Gastroesophageal sphincter (tissue), 4 donors: ENCODE data around the gene SLC1A3. TPM values are rescaled to one million over a fixed set of nuclear protein-coding genes. Genes with fewer than 3 reads are reported as not detected.

Source experiments
- ATAC-seq: fragments of 150-250 bp; one replicate; pipeline ENCODE4 v1.9.1; 2016; ENCODE audit warnings: mild to moderate bottlenecking, moderate library complexity
- H3K27ac ChIP-seq, 4 donors: fragments of 200-600 bp; sonication (generic) in 3 of 4; 1 replicate in 3 of 4; 2 replicates in 1 of 4; pipeline ENCODE4 v1.5.1; 2016 to 2019
- H3K27me3 ChIP-seq: fragments of 200-600 bp; sonication (generic); one replicate; pipeline ENCODE4 v1.5.1; 2019
- H3K36me3 ChIP-seq, 2 donors: fragments of 200-600 bp; sonication (generic); one replicate each; pipeline ENCODE4 v1.5.1; 2019; ENCODE audit warnings: control low read depth in 1 of 2
- H3K4me1 ChIP-seq, 3 donors: fragments of 200-600 bp; sonication (generic); 1 replicate in 2 of 3; 2 replicates in 1 of 3; pipeline ENCODE4 v1.5.1; 2016 to 2019; ENCODE audit warnings: control low read depth in 2 of 3
- H3K4me3 ChIP-seq, 2 donors: fragments of 200-600 bp; sonication (generic); one replicate each; pipeline ENCODE4 v1.5.1; 2019; ENCODE audit warnings: mild to moderate bottlenecking in 1 of 2, moderate library complexity in 1 of 2
- H3K9me3 ChIP-seq, 3 donors: fragments of 200-600 bp; sonication (generic); one replicate each; pipeline ENCODE4 v1.5.1; 2017 to 2019; ENCODE audit warnings: control low read depth in 2 of 3
- EP300 ChIP-seq: sonication (generic); formaldehyde crosslinking; IDR thresholded peaks from one replicate; pipeline ENCODE4 v1.6.1; 2017; ENCODE audit warnings: antibody characterized with exemption, mild to moderate bottlenecking
- POLR2A ChIP-seq, 2 donors: fragments of 450-650 bp; IDR thresholded peaks; one replicate each; pipeline ENCODE4 v1.6.1; 2017; ENCODE audit warnings: antibody characterized with exemption in 2 of 2, mild to moderate bottlenecking in 2 of 2, moderate library complexity in 1 of 2
- POLR2AphosphoS5 ChIP-seq: sonication (generic); formaldehyde crosslinking; IDR thresholded peaks from one replicate; pipeline ENCODE4 v1.6.1; 2017; ENCODE audit warnings: antibody characterized with exemption
- WGBS, 2 donors: methylation state at CpG; one replicate each; pipeline ENCODE4 v1.1.5; 2018; ENCODE audit warnings: low coverage in 1 of 2; 5-methylcytosine and 5-hydroxymethylcytosine counted together
- total RNA-seq, 4 donors: library from RNA; depleted of rRNA; stranded (reverse); fragments of >200 nt; gene quantifications; one replicate each; pipeline ENCODE4 v1.1.0, GENCODE V29; 2016
- TF ChIP-seq, protein P1 (sequence below), 4 experiments: fragments of 200-600 bp in 2 of 4; fragments of 450-650 bp in 2 of 4; sonication (generic) in 1 of 4; IDR thresholded peaks; one replicate each; pipeline ENCODE4 v1.5.1; 2017 to 2019; ENCODE audit warnings: antibody characterized with exemption in 4 of 4, mild to moderate bottlenecking in 2 of 4, moderate library complexity in 2 of 4

Gene SLC1A3
- total RNA-seq, 4 donors from 2014 or later: 8.9 to 24.6 (median 16.4) TPM

DNA sequence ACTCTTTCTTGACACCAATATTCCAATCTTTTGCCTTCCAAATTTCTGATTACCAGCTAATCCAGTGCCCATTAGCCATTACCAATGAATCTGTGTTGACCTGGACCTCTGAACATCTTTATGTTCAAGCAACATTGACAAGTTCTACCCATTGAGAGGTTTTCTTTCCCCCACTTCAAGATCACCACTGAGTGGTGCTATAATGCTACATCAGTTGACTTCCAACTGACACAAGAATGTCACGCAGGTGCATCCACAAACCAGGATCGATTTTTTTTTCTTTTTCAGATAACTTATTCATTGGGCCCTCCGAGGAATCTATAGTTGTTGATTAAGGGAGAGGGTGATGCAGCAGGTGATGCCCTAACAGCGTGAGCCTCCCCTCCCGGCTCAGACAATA lies 102.6 kb downstream of the SLC1A3 start:
- H3K27me3 ChIP-seq: no peaks in the 10 kb centered on the region

DNA sequence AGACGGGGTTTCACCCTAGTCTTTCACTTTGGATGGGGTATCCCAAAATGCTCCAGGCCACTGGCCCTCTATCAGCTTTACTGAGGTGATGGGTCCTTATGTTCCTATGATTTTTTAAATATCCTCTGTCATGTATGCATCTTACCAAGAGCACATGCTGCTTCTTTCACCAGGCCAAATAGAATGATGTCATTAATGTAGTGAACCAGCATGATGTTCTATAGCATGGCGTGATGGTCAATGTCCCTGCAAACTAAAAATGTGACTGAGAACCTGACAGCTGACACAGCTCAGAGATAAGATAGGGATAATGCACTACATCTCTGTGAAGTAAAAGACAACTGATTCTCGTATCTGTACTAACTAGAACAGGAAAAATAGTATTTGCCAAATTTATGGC lies 103.6 kb downstream of the SLC1A3 start:
- no peaks in the 10 kb centered on the region for H3K36me3 ChIP-seq
- H3K27me3 ChIP-seq: no peaks in the 10 kb centered on the region
- TF ChIP-seq POLR2A (IDR thresholded peaks at IDR 0.05) (no peak), POLR2AphosphoS5 (no peak), EP300 (no peak)
- TF ChIP-seq, protein P1, sequence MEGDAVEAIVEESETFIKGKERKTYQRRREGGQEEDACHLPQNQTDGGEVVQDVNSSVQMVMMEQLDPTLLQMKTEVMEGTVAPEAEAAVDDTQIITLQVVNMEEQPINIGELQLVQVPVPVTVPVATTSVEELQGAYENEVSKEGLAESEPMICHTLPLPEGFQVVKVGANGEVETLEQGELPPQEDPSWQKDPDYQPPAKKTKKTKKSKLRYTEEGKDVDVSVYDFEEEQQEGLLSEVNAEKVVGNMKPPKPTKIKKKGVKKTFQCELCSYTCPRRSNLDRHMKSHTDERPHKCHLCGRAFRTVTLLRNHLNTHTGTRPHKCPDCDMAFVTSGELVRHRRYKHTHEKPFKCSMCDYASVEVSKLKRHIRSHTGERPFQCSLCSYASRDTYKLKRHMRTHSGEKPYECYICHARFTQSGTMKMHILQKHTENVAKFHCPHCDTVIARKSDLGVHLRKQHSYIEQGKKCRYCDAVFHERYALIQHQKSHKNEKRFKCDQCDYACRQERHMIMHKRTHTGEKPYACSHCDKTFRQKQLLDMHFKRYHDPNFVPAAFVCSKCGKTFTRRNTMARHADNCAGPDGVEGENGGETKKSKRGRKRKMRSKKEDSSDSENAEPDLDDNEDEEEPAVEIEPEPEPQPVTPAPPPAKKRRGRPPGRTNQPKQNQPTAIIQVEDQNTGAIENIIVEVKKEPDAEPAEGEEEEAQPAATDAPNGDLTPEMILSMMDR (IDR thresholded peaks at IDR 0.05): no peak
- no peak overlapping the region for H3K4me3 ChIP-seq
- H3K27ac ChIP-seq: no peak overlapping the region
- no peaks in the 10 kb centered on the region for H3K9me3 ChIP-seq
- ATAC-seq: no peak
- WGBS, 2 donors: 50 to 81% methylated on average over 3 of the region's 3 CpGs
- H3K4me1 ChIP-seq: no peaks in the 10 kb centered on the region

More for the DNA sequence above, 102.6 kb downstream of the SLC1A3 start:
- 71 to 92% methylated on average over 4 to 5 of the region's 5 CpGs for WGBS, 2 donors
- no peaks in the 10 kb centered on the region for H3K36me3 ChIP-seq
- no peak overlapping the region for H3K27ac ChIP-seq
- ATAC-seq: no peak
- no peak overlapping the region for H3K4me3 ChIP-seq
- TF ChIP-seq POLR2A (IDR thresholded peaks at IDR 0.05) (no peak), EP300 (no peak), POLR2AphosphoS5 (no peak)
- TF ChIP-seq, protein P1 (IDR thresholded peaks at IDR 0.05): no peak
- no peaks in the 10 kb centered on the region for H3K9me3 ChIP-seq
- peaks cover 0 to 7% (median 0%) of the 10 kb centered on the region in 3 donors for H3K4me1 ChIP-seq

DNA sequence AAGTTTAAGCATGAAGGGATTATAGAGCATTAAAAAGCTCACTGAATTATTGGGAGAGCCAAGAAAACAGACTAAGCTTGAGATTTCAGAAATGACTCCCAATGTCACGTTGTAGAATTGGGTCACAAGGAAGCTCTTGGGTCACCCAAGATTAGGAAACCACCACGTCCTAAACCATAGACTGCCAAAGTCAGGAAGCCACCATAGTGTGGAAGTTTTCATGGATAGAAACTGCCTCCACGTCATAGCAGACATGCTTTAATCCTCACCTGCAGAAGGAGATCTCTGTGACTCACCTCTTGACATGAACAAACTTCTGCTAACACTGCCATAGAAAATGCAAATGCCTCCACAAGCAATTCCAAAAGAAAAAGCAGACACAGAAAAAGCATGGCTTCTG lies 106.3 kb downstream of the SLC1A3 start:
- Histone ChIP-seq H3K4me3 (no peak overlapping the region), H3K27ac (no peak overlapping the region), H3K9me3 (no peaks in the 10 kb centered on the region), H3K36me3 (no peaks in the 10 kb centered on the region), H3K4me1 (no peaks in the 10 kb centered on the region), H3K27me3 (no peaks in the 10 kb centered on the region)
- WGBS, 2 donors: 69 to 78% methylated on average over 3 of the region's 3 CpGs
- no peak for ATAC-seq
- TF ChIP-seq, protein P1 (IDR thresholded peaks at IDR 0.05): no peak
- TF ChIP-seq EP300: no peak
- TF ChIP-seq POLR2AphosphoS5: no peak
- no peak for TF ChIP-seq POLR2A (IDR thresholded peaks at IDR 0.05)

DNA sequence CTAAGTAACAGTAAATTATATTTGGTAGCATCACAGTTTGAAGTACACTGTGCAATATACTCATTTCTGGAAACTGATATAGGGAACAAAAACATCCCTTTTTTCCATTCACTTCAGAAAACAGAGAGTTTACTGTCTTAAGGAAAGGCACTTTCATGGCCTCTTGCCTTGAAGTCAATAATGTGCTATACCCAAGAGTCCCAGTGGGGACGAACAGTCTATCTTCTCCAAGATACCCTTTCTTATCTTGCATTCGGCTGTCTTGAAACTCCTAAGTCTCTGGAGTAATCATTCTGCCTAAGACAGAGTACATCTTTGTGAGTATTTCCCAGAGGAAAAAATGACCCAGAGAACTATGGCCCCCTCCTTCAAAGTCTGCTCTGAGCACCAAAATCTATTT lies 107.1 kb downstream of the SLC1A3 start:
- no peak for ATAC-seq
- Histone ChIP-seq H3K4me1 (no peaks in the 10 kb centered on the region), H3K27me3 (no peaks in the 10 kb centered on the region), H3K36me3 (no peaks in the 10 kb centered on the region), H3K9me3 (no peaks in the 10 kb centered on the region), H3K27ac (no peak overlapping the region), H3K4me3 (no peak overlapping the region)
- WGBS, 2 donors: 25 to 47% methylated on average over 2 of the region's 2 CpGs
- no peak for TF ChIP-seq POLR2AphosphoS5
- TF ChIP-seq, protein P1 (IDR thresholded peaks at IDR 0.05): no peak
- TF ChIP-seq POLR2A (IDR thresholded peaks at IDR 0.05): no peak
- no peak for TF ChIP-seq EP300

DNA sequence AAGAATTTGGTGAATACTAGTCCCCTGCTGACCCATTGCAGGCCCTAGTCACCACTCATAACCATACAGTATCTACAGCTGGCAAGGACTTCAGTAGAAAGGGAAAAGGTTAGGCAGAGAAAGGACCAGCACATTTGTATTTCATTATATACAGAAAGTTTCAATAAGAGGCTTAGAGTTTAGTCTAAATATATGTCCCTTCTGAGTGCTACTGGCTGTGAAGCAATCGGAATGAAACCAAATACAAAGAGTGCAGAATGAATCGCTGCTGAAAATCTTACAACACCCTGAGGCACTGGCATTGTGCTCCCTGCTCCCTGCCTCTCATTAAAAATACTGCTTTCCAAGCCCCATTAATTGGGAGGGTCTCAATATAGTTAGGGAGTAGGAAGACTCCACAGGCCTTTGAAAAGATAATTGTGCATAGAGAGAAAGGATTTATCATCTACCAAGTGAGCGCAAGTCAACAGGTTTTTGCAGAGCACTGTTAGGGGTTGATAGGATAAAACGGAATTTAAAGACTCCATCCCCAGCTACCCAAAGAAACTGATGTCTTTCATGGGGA lies 110.8 kb downstream of the SLC1A3 start:
- 69 to 74% methylated on average over 4 of the region's 4 CpGs for WGBS, 2 donors

More for the DNA sequence above, 110.8 kb downstream of the SLC1A3 start:
- TF ChIP-seq POLR2AphosphoS5 (no peak), POLR2A (IDR thresholded peaks at IDR 0.05) (no peak), EP300 (no peak)
- TF ChIP-seq, protein P1 (IDR thresholded peaks at IDR 0.05): no peak
- H3K4me1 ChIP-seq: no peaks in the 10 kb centered on the region
- no peaks in the 10 kb centered on the region for H3K9me3 ChIP-seq
- H3K27ac ChIP-seq: no peak overlapping the region
- no peaks in the 10 kb centered on the region for H3K36me3 ChIP-seq
- no peak overlapping the region for H3K4me3 ChIP-seq
- ATAC-seq: no peak
- H3K27me3 ChIP-seq: no peaks in the 10 kb centered on the region
